ENCODE results near the gene CD300C.
A peak's percentile ranks its signal among the peaks of the same experiment; 100 is the strongest.
"Not testable (repeated sequence)": the region's sequence is repeated elsewhere in the genome, so short reads cannot be mapped to it uniquely, and the experiment has no call there.

The CD300C gene

DNA sequence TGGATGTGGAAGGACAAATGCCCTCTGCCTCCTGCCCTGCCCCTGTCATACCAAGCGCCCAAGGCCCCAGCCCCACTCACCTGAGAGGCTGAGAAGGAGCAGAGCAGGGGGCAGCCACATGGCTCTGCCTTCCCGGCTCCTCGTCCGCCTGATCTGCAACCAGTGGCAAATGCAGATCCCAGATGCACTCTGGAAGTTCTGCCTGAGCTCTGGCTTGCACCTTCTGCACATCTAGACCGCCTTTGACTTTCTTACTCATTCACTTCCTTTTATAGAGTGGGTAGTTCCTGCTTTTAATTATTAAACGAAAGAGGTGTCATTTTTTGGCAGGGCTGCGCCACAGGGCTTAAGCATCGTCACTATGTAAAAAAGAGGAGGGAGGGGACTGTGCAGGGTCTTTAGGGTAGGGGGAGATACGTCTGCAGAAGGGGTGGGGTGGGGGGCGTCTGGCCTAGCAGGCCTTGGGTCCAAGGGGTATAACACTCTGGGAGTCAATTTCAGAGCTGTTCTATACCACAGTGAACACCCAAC, 14.6 kb downstream of the CD300C start, which contains the start of gene CD300LB:
CD300LB (minus strand) TSS at position 245 of the 531 bp plus-strand sequence; CDS start at position 120, 125 bp downstream.
- DNase-seq (ENCODE audit: low spot score), result no peak

DNA sequence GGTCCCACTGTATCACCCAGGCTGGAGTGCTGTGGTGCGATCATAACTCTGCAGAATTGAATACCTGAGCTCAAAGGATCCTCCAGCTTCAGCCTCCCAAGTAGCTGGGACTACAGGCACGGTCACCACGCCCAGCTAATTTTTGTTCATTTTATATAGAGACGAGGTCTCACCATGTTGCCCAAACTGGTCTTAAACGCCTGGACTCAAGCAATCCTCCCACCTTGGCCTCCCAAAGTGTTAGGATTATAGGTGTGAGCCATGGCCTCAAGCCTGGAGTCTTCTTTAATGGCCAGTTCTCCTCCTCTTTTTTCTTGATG, 15.1 kb downstream of the CD300C start:
- no peak for DNase-seq (ENCODE audit: low spot score)

DNA sequence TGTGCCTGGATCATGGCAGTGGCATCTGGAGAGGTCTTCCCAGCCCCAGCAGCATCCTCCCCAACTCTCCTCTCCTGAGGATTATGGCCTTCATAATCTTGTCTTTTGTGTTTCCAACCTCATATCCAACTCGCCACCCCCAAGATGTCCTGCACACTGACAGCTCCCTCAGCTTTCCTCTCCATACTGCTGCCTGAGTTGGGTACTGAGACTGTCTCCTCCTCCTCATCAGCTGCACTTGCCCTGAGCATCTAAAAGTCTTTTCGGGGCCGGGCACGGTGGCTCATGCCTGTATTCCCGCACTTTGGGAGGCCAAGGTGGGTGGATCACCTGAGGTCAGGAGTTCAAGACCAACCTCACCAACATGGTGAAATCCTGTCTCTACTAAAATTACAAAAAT, 16.7 kb downstream of the CD300C start:
- no peak for DNase-seq (ENCODE audit: low spot score)

DNA sequence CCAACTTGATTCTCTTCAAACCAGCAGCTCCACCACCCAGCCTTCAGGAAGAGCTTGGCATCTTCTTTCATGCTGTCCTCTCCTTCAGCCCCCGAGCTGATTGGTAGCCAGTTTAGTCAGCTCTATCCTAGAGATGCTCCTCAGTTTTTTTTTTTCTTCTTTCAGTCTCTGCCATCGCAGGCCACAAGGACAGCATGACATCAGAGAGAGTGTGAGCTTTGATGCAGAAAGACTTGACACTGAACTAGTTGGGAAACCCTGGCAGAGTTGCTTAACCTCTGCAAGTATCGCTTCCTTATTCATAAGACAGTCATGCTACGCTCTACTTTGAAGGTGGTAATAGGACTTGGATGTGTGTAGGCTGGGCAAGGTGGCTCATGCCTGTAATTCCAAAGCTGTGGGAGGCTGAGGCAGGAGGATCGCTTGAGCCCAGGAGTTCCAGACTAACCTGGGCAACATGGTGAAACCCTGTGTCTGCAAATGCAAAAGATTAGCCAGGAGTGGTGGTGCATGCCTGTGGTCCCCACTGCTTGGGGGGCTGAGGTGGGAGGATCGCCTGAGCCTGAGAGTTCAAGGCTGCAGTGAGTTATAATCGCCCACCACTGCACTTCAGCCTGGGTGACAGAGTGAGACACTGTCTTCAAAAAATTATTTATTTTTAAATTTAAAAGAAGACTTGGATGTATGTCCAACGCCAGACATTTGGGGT, 17.3 kb downstream of the CD300C start:
- peak; percentile 31 for DNase-seq (ENCODE audit: low spot score)

DNA sequence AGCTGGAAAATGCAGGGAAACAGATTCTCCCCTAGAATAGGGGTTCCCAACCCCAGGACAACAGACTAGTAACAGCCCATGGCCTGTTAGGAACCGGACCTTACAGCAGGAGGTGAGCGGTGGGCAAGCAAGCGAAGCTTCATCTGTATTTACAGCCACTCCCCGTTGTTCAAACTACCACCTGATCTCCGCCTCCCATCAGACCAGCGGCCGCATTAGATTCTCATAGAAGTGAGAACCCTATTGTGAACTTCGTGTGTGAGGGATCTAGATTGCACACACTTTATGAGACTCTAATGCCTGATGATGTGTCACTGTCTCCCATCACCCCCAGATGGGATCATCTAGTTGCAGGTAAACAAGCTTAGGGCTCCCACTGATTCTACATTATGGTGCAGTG, 18.2 kb downstream of the CD300C start:
- DNase-seq (ENCODE audit: low spot score), result no peak

DNA sequence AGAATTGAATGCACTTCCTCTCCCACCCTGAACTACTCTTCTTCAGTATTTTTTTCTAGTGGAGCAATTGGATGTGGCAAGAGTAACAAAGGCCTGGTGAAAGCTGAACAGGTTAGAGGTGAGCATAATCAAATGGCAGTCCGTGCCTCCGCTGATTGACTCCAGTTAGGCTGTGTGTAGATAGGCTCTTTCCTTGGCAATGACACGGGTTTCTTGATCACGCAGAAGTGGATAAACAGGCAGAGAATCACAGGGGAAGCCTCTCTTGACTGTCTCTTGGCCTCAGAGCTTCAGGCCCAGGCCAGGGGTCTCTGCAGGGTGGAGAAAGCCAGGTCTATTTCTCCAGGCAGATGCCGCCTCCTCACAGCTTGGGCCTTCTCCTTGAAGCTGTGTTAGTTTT, 18.8 kb downstream of the CD300C start:
- DNase-seq (ENCODE audit: low spot score), result no peak

DNA sequence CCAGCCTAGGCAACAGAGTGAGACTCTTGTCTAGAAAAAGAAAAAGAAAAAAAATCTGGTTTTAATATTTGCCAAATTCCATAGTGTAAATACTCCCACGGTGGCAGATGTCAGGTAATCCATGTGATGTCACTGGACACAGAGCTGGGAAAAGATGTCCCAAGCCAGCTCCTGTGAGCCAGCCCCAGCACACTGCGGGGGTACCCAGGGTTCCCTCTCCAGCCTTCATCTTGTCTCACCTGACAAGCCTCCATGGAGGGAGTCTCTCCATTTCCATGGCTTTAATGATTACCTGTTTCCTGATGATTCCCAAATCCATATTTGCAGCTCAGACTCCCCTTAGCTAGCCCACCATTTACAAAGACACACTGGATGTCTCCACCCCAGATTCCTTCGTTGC, 19.2 kb downstream of the CD300C start:
- no peak for DNase-seq (ENCODE audit: low spot score)

DNA sequence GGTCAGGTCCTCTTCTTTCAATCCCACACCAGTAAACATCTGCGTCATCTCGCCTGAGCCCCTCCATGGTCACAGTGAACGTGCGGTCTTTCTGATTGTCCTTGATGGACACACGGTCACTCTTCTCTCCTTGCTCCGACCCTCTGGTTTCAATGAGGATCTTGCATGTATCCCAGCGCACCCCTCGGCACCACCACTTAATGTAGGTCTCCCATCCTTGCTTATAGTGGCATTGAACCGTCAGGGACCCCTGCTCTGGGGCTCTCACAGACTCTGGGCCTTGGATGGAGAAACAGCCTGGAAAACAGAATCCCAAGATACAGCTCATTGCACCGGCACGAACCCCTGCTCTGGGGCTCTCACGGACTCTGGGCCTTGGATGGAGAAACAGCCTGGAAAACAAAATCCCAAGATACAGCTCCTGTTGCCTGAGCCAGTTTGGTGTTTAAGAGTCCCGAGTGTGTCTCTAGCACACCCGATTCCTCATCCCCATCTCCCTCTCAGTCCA, 20.1 kb downstream of the CD300C start:
- DNase-seq (ENCODE audit: low spot score), result no peak

DNA sequence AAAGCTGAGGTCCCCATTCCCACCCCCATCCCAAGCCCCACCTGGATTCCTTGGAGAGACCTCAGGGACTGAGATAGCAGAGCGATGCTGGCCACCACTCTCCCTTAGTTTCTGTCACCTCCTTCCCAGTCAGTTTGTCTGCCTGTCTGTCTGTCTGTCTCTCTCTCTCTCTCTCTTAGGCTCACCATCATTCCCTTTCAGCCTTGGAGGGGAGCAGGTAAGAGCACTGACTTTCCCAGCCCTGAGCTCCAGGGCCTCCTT, 20.5 kb downstream of the CD300C start:
- DNase-seq (ENCODE audit: low spot score), result no peak

DNA sequence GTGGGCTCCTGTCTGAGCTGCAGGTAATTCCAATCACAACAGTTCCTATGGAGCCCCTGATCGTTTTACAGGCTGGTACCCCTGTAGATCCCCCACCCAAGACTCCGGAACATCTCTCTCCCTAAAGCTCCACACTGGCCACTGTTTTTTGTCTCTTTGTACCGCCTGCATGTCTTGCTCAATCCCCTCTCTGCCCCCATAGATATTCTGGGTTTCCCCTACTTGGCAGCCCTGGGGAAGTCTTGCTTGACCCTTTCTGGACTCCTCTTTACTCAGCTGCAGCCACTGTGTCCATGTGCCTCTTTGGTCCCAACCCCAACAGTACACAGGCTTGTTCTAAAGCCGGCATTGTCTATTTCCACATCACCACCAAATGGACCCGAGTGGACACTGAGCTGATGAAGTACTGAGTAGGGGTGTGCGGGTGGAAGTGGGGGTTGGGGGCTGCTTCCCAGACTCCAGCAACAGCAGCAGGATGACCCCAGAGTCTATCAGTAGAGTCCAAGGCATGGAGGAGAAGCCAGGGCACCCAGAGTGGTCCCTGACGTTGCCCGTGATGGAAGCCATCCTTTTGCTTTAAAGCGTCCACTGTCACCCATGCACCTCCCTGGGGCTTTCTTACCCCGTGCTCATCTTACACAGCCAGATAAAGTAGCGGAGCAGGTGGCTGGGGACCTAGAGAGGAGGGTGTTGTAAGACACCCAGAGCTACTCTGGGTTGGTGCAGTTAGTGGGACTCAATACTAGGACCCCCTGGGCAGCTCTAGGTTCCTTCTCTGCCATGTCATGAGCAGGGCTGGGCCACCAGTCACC, 21.1 kb downstream of the CD300C start:
- peak; percentile 0 for DNase-seq (ENCODE audit: low spot score)

DNA sequence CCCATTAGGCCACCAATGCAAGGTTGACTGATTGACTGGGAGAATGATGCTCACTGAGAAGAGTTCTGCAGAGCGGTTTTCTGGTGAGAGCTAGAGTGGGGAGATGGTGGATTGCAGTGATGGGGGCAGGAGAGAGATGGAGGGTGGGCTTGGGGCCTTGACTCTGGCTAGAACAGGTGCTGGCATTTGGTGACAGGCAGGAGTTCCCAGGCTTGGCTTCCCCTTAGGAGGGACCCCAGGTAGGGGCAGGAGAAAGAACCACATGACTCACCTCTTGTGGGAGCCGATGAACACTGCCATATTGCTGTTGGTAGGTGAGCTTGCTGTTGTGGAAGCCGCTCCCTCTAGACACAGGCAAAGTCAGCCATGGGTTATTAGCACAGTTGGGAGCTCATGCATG, 22.6 kb downstream of the CD300C start:
- peak; percentile 0 for DNase-seq (ENCODE audit: low spot score)

DNA sequence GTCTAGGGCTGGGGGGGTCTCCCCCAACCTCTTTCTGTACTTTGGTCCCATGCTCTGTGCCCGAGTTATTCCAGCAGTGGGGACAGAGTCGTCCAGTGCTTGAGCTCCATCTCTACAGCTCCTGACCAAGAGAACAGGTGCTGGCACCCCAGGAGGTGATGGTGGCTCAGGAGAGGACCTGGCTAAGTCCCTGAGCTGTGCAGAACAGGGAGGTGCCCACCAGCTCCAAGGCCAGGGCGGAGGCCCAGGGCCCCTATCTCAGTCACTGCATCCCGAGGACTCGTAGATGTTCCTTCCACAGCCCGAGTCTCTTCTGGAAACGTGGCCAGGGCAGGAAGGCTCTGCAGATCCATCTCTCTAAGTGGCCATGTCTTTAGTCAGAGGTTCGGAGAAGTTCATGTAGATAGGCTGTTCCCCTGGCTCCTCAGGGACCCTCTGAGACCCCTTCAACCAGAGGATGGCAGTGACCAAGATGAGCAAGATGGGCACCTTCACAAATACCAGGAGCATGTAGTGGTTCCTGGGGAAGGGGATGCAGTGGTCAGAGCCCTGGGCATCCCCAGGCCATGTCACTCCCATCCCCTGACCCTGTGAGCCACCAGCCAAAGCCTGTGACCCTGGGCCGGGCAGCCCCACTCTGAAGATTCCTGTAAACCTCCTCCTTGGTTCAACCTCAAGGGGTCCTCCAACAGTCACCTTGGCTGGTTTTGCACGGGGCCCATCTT, 23.4 kb downstream of the CD300C start:
- DNase-seq (ENCODE audit: low spot score), result peak; percentile 1

DNA sequence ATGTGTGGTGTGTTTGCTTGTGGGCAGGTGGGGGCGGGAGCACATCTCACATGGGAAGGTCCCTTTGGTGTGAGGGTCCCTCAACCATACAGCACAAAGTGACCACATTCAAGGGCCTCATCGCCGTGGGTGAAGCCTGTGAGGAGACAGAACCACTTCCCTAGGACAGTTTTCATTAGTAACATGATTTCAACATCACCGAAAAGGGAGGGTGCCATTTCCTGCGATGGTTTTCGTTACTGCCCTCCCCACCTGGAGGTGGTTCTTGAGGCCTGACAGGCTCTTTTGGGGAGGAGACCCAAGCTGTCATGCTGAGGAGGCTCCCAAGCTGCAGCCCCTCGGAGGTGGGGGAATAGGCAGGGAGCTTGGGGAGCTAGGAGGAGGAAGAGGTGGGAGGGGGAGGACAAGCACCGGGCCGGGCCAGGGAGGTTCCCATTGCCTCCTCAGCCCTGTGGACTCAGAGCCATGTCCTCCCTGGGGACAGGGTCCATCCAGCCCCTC, 24.2 kb downstream of the CD300C start:
- DNase-seq (ENCODE audit: low spot score), result peak; percentile 3

DNA sequence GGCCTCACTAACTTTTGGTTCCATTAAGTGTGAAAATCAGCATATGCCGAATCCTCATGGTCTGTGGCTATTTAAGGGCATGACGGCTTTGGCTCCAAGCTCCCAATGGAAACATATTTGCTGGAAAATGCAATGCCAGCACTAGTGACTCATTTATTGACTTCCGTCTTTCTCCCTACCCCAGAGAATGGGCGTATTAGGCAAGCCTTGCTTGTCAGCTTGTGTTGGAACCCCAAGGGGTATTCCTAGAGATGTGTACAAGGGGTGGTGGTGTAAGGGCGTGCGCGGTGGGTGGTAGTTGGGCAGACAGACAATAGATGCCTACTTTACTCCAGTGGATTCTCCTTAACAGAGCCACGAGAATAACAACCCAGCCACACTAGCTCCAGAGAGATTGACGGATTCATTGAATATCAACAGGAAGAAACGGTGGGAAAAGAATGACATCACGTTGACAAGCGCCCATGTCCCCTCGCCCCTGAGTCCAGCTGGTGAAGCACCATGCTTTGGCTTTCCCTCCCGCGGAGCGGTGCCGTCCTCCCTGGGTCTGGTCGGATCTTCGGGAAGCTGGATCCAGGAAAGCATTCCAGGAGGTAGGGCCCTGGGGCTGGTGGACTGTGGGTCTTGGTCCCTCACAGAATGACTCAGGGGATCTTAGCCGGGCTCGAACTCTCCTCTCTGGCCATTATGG, 25.0 kb downstream of the CD300C start:
- peak; percentile 0 for DNase-seq (ENCODE audit: low spot score)

DNA sequence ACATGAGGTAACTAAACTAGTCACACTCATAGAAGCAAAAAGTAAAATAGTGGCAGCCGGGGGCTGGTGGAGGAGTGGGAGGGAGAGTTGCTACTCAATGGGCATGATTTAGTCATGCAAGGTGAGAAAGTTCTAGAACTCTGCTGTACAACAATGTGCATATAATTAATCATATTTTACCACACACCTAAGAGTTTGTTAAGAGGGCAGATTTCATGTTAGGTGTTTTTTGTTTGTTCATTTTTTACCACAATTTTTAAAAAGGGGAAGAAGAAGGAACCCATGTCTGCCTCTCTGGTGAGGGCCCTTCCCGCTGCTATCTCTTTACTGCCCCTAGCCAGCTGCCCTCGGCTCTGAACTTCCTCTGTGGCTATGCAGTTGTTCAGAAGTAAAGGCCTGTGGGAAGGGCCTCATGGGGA, 25.9 kb downstream of the CD300C start:
- DNase-seq (ENCODE audit: low spot score), result peak; percentile 2

DNA sequence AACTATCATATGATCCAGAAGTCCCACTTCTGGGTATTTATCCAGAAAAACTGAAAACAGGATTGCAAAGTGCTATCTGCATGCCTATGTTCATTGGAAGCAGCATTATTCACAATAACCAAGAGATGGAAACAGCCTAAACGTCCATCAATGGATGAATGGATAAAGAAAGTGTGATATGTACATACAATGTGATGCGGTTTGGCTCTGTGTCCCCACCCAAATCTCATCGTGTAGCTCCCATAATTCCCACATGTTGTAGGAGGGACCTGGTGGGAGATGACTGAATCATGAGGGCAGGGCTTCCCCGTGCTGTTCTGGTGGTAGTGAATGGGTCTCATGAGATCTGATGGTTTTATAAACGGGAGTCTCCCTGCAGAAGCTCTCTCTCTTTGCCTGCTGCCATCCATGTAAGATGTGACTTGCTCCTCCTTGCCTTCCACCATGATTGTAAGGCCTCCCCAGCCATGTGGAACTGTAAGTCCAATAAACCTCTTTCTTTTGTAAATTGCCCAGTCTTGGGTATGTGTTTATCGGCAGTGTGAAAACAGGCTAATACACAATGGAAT, 27.4 kb downstream of the CD300C start:
- not testable (repeated sequence) for DNase-seq (ENCODE audit: low spot score)

DNA sequence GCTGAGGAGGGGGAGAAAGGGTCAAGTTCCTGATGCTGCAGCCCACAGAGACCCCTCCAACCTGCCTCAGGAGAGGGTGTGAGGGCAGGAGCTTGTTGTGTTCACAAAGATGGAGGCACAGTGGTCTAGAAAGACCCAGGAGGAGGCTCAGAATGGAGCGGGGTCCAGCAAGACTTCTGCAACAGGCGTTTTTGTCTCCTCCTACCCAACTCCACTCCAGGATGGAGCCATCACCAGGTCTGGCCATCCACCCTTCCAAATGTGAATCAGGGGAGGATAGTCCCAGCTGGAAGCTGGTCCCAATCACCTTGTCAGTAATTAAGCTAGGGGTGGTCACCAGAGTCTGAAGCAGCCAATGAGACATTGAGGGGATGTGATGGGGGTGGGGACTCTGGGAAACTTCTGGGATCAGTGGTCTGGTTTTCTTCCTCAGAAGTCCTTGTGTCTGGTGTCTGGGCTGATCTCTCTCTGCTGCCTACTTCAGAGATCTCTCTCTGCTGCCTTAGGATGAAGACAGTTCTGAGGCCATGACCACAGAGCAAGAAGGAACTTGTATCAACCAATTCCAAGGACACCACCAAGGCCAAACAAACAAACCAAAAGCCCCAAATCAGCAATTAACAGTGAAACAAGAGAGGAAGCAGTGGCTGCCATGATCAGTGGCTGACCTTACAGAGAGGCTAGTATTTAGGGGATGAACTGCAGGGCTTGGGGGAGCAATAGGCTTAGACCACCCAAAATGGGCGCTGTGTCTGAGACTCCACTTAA, 29.2 kb downstream of the CD300C start:
- DNase-seq (ENCODE audit: low spot score), result peak; percentile 0

DNA sequence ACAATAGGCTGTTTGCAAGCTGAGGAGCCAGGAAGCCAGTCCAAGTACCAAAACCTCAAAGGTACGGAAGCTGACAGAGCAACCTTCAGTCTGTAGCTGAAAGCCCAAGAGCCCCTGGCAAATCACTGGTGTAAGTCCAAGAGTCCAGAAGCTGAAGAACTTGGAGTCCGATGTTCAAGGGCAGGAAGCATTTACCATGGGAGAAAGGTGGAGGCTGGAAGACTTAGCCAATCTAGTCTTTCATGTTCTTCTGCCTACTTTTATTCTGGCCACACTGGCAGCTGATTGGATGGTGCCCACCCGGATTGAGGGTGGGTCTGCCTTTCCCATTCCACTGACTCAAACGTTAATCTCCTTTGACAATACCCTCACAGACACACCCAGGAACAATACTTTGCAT, 30.0 kb downstream of the CD300C start:
- DNase-seq (ENCODE audit: low spot score), result no peak

DNA sequence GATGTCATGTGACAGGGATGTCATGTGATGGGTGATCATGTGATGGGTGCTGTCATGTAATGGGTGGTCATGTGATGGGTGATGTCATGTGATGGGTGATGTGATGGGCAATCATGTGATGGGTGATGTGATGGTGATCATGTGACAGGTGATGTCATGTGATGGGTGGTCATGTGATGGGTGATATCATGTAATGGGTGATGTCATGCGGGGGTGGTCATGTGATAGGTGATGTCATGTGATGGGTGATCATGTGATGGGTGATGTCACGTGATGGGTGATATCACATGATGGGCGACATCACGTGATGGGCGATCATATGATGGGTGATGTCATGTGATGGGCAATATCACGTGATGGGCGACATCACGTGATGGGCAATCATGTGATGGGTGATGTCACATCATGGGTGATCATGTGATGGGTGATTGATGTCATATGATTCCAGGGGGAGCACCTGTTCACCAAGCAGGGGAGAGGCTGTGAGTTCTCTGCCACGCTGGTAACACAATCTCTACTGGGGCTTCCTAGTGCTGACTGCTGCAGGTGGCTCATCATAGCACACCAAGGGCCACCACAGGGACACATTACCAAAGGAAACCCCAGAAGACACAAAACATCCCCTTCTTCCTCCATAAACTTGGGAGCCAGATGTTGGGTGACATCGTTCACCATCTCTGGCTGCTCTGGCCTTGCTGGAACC, 31.1 kb downstream of the CD300C start:
- DNase-seq (ENCODE audit: low spot score), result no peak

DNA sequence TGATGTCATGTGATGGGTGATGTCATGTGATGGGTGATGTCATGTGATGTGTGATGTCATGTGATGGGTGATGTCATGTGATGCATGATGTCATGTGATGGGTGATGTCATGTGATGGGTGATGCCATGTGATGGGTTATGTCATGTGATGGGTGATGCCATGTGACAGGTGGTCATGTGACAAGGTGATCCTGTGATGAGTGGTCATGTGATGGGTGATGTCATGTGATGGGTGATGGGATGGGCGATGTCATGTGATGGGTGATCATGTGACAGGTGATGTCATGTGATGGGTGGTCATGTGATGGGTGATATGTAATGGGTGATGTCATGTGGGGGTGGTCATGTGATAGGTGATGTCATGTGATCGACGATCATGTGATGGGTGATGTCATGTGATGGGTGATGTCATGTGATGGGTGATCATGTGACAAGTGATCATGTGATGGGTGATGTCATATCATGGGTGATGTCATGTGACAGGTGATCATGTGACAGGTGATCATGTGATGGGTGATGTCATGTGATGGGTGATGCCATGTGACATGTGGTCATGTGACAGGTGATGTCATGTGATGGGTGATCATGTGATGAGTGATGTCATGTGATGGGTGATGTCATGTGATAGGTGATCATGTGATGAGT, 31.8 kb downstream of the CD300C start:
- DNase-seq (ENCODE audit: low spot score), result no peak

Measured in germinal center (tissue), 1 donor.